H1 (cell line): Measurements from ENCODE around the gene CXCL6. TPM values are rescaled to one million over a fixed set of nuclear protein-coding genes. Genes with fewer than 3 reads are reported as not detected.

Experiments
- CTCF ChIA-PET: fragments of 300-600 bp; sonication (Branson Sonifier 250); formaldehyde crosslinking; loops from one replicate; lab custom pipeline; 2021; ENCODE audit not compliant: partially characterized antibody; lab: Charles Lee
- POLR2A ChIA-PET: fragments of 300-600 bp; sonication (Branson Sonifier 250); formaldehyde crosslinking; loops from one replicate; lab custom pipeline; 2021; ENCODE audit warnings: inconsistent platforms; ENCODE audit not compliant: partially characterized antibody; lab: Charles Lee
- DNase-seq, 2 experiments: peaks; one replicate each; pipeline versions ENCODE4 v3.0.0 to v3.0.0-alpha.2; 2010 to 2022; ENCODE audit warnings: low spot score in 2 of 2, low read depth in 1 of 2, mixed read lengths in 1 of 2
- FAIRE-seq: peaks from 2 replicates; lab custom pipeline; 2011; peaks lifted over from hg19 to GRCh38; lab: Jason Lieb, UNC
- H2AFZ ChIP-seq: 2 replicates; pipeline ENCODE4 v1.8.1; 2012; ENCODE audit warnings: low read length, inconsistent platforms
- H2AK5ac ChIP-seq: 2 replicates; pipeline ENCODE4 v1.6.1; 2013; ENCODE audit warnings: low read depth, low read length
- H2BK120ac ChIP-seq: replicated peaks from 2 replicates; pipeline ENCODE3; 2013; ENCODE audit warnings: low read depth, low read length, inconsistent platforms
- H2BK12ac ChIP-seq: 2 replicates; pipeline ENCODE4 v1.6.1; 2013; ENCODE audit warnings: low read depth, low read length
- H2BK15ac ChIP-seq: 2 replicates; pipeline ENCODE4 v1.6.1; 2013; ENCODE audit warnings: low read length
- H2BK20ac ChIP-seq: 2 replicates; pipeline ENCODE4 v1.6.1; 2013; ENCODE audit warnings: low read length
- H2BK5ac ChIP-seq: 2 replicates; pipeline ENCODE4 v1.6.1; 2013; ENCODE audit warnings: low read depth, low read length
- H3K14ac ChIP-seq: 2 replicates; pipeline ENCODE4 v1.6.1; 2013; ENCODE audit warnings: inconsistent platforms; ENCODE audit not compliant: insufficient read length
- H3K18ac ChIP-seq: 2 replicates; pipeline ENCODE4 v1.6.1; 2013; ENCODE audit warnings: low read length; ENCODE audit errors: extremely low read depth
- H3K23ac ChIP-seq: 2 replicates; pipeline ENCODE4 v1.6.1; 2013; ENCODE audit warnings: inconsistent platforms; ENCODE audit not compliant: insufficient read length
- H3K23me2 ChIP-seq: 2 replicates; pipeline ENCODE4 v1.6.1; 2013; ENCODE audit warnings: low read depth, low read length
- H3K27ac ChIP-seq: 2 replicates; pipeline ENCODE4 v1.6.1; 2011; ENCODE audit warnings: low read depth, low read length, inconsistent platforms
- H3K27me3 ChIP-seq, 4 experiments: replicated peaks in 1 of 4; 1 replicate in 1 of 4; 2 replicates in 3 of 4; pipeline versions ENCODE4 v1.6.1 to v1.8.1; 2011 to 2013; ENCODE audit warnings: low read length in 3 of 4, mild to moderate bottlenecking in 3 of 4, inconsistent platforms in 2 of 4, mixed read lengths in 2 of 4, moderate library complexity in 1 of 4; ENCODE audit not compliant: control insufficient read depth in 3 of 4, insufficient read depth in 3 of 4; ENCODE audit errors: extremely low read depth in 1 of 4
- H3K36me3 ChIP-seq, 4 experiments: 2 replicates each; pipeline versions ENCODE4 v1.6.1 to v1.8.1; 2011 to 2013; ENCODE audit warnings: mild to moderate bottlenecking in 4 of 4, low read length in 3 of 4, moderate library complexity in 2 of 4, control low read depth in 1 of 4, inconsistent platforms in 1 of 4; ENCODE audit not compliant: insufficient read depth in 4 of 4, control insufficient read depth in 2 of 4
- H3K4ac ChIP-seq: replicated peaks from 2 replicates; pipeline ENCODE3; 2013; ENCODE audit warnings: low read length, low read depth, mixed read lengths, inconsistent platforms; ENCODE audit not compliant: insufficient read length
- H3K4me1 ChIP-seq, 4 experiments: replicated peaks in 1 of 4; 1 replicate in 1 of 4; 2 replicates in 3 of 4; pipeline versions ENCODE4 v1.6.1 to v1.8.1; 2011 to 2013; ENCODE audit warnings: low read length in 3 of 4, inconsistent platforms in 2 of 4, mixed read lengths in 1 of 4; ENCODE audit not compliant: insufficient read depth in 4 of 4, control insufficient read depth in 3 of 4
- H3K4me2 ChIP-seq, 2 experiments: 2 replicates each; pipeline versions ENCODE4 v1.6.1 to v1.8.1; 2011 to 2013; ENCODE audit warnings: low read depth in 2 of 2, low read length in 2 of 2, control low read depth in 1 of 2, inconsistent platforms in 1 of 2, mild to moderate bottlenecking in 1 of 2; ENCODE audit not compliant: insufficient read depth in 1 of 2
- H3K4me3 ChIP-seq, 4 experiments: fragments of 200-600, 300-600 bp in 1 of 4; sonication (generic), shearing (Covaris generic), sonication (Bioruptor Twin) in 1 of 4; 2 replicates each; pipeline versions ENCODE4 v1.5.1 to v1.8.1; 2011 to 2016; ENCODE audit warnings: low read length in 4 of 4, low read depth in 3 of 4, control low read depth in 2 of 4, inconsistent platforms in 2 of 4, mild to moderate bottlenecking in 2 of 4, mixed read lengths in 1 of 4, moderate library complexity in 1 of 4; ENCODE audit not compliant: insufficient read depth in 2 of 4; ENCODE audit errors: extremely low read depth in 1 of 4
- H3K56ac ChIP-seq: replicated peaks from 2 replicates; pipeline ENCODE3; 2013; ENCODE audit warnings: low read depth, mild to moderate bottlenecking, mixed read lengths, low read length, inconsistent platforms; ENCODE audit not compliant: insufficient read length
- H3K79me1 ChIP-seq: 2 replicates; pipeline ENCODE4 v1.6.1; 2013; ENCODE audit warnings: low read depth, low read length, control low read depth
- H3K79me2 ChIP-seq, 2 experiments: 2 replicates each; pipeline versions ENCODE4 v1.6.1 to v1.8.1; 2012 to 2013; ENCODE audit warnings: low read length in 2 of 2, mild to moderate bottlenecking in 2 of 2, inconsistent platforms in 1 of 2; ENCODE audit not compliant: insufficient read depth in 2 of 2, control insufficient read depth in 1 of 2
- H3K9ac ChIP-seq, 4 experiments: replicated peaks in 1 of 4; 1 replicate in 1 of 4; 2 replicates in 3 of 4; pipeline versions ENCODE4 v1.6.1 to v1.8.1; 2011 to 2013; ENCODE audit warnings: low read depth in 3 of 4, low read length in 3 of 4, control low read depth in 2 of 4, mild to moderate bottlenecking in 2 of 4, moderate library complexity in 2 of 4, inconsistent platforms in 1 of 4; ENCODE audit errors: extremely low read depth in 1 of 4
- H3K9me3 ChIP-seq, 2 experiments: 2 replicates each; pipeline versions ENCODE4 v1.6.1 to v1.8.1; 2012 to 2013; ENCODE audit warnings: mild to moderate bottlenecking in 2 of 2, moderate library complexity in 2 of 2, control low read depth in 1 of 2, inconsistent platforms in 1 of 2, low read depth in 1 of 2, low read length in 1 of 2, mixed read lengths in 1 of 2; ENCODE audit not compliant: insufficient read depth in 2 of 2
- H4K20me1 ChIP-seq, 2 experiments: replicated peaks in 1 of 2; 2 replicates each; pipeline versions ENCODE3 to v1.8.1; 2011 to 2013; ENCODE audit warnings: inconsistent platforms in 2 of 2, low read length in 2 of 2, mild to moderate bottlenecking in 1 of 2; ENCODE audit not compliant: insufficient read depth in 2 of 2, control insufficient read depth in 1 of 2
- H4K5ac ChIP-seq: 2 replicates; pipeline ENCODE4 v1.6.1; 2013; ENCODE audit warnings: low read length, low read depth, mixed read lengths, inconsistent platforms; ENCODE audit not compliant: insufficient read length
- H4K8ac ChIP-seq: 2 replicates; pipeline ENCODE4 v1.8.0; 2013; ENCODE audit warnings: mild to moderate bottlenecking, moderate library complexity, low read length, inconsistent platforms; ENCODE audit not compliant: insufficient read depth; ENCODE audit errors: extremely low read depth
- H4K91ac ChIP-seq: replicated peaks from 2 replicates; pipeline ENCODE3; 2013; ENCODE audit warnings: low read length, mixed read lengths, inconsistent platforms; ENCODE audit not compliant: insufficient read length
- CBX5 ChIP-seq: fragments of 300-800, 300-1000 bp; sonication (generic); IDR thresholded peaks from 2 replicates; pipeline ENCODE4 v1.7.1; 2016; ENCODE audit warnings: antibody characterized with exemption, low read length, low read depth
- GTF2F1 ChIP-seq: IDR thresholded peaks from 2 replicates; pipeline ENCODE4 v1.6.1; 2012; ENCODE audit warnings: low read depth, low read length, improper control_type of control experiment, borderline replicate concordance
- MAX ChIP-seq: IDR thresholded peaks from 2 replicates; pipeline ENCODE4 v1.6.1; 2012; ENCODE audit warnings: inconsistent platforms
- NRF1 ChIP-seq: IDR thresholded peaks from 2 replicates; pipeline ENCODE4 v1.6.1; 2011; ENCODE audit warnings: mild to moderate bottlenecking, low read depth, low read length, improper control_type of control experiment
- RAD21 ChIP-seq, 2 experiments: IDR thresholded peaks in 1 of 2; conservative IDR thresholded peaks in 1 of 2; 2 replicates each; pipeline ENCODE4 v1.6.1; 2011; ENCODE audit warnings: low read depth in 2 of 2, low read length in 2 of 2, improper control_type of control experiment in 1 of 2, inconsistent platforms in 1 of 2, mild to moderate bottlenecking in 1 of 2, moderate library complexity in 1 of 2
- RXRA ChIP-seq: IDR thresholded peaks from 2 replicates; pipeline ENCODE4 v1.6.1; 2011; ENCODE audit warnings: low read depth, mild to moderate bottlenecking, low read length, moderate library complexity; ENCODE audit not compliant: insufficient read depth
- SAP30 ChIP-seq: fragments of 300-600 bp; sonication (generic); IDR thresholded peaks from 2 replicates; pipeline ENCODE4 v1.7.1; 2012; ENCODE audit warnings: low read length, moderate library complexity, mild to moderate bottlenecking, inconsistent platforms; ENCODE audit not compliant: insufficient read depth, insufficient replicate concordance
- SP4 ChIP-seq: IDR thresholded peaks from 2 replicates; pipeline ENCODE4 v1.6.1; 2012; ENCODE audit warnings: low read length, inconsistent platforms
- polyA plus RNA-seq, 7 experiments: library from polyadenylated mRNA; depleted of rRNA in 3 of 7; stranded (reverse) in 5 of 7; unstranded in 2 of 7; fragments of >200 nt in 5 of 7; fragments of 200-250 nt in 2 of 7; gene quantifications; 1 replicate in 5 of 7; 2 replicates in 1 of 7; 4 replicates in 1 of 7; pipeline versions ENCODE4 v1.2.1 to v1.2.3, GENCODE V29; 2011 to 2013; ENCODE audit warnings: missing spikeins in 2 of 7, mixed read lengths in 2 of 7
- total RNA-seq: library from RNA; stranded (reverse); fragmentation: NEBNext Ultra II Directional; extraction: Animal tissue kit (Norgen Biotek cat#: 25700); gene quantifications from 2 replicates; pipeline ENCODE4 v1.2.1, GENCODE V29; 2021

CXCL6 gene
- total and polyA plus RNA-seq, 2 of the 8 experiments (the other 6 are each of a cell fraction or from before 2014, with no cell fraction given): 6.3 to 8.0 TPM

GRCh38 chr4:73842696-73843095, 6.2 kb downstream of the CXCL6 start:
- TF ChIP-seq SP4 (no peak), SAP30 (no peak), NRF1 (no peak), MAX (no peak), CBX5 (no peak), RXRA (no peak), RAD21 (IDR thresholded peaks at IDR 0.05 in 1 of 2, conservative IDR thresholded peaks at IDR 0.05 in 1 of 2; ENCODE audit: low read depth in 2 of 2, low read length in 2 of 2) (no peak), GTF2F1 (no peak)
- H3K27me3 ChIP-seq: no peaks in the 10 kb centered on the region
- H2AK5ac ChIP-seq: no peak overlapping the region
- no peak overlapping the region for H3K4ac ChIP-seq
- H4K5ac ChIP-seq: no peak overlapping the region
- no peaks in the 10 kb centered on the region for H3K4me1 ChIP-seq
- CTCF ChIA-PET: interaction anchor here (1.1 to 1.8 kb wide), 6 partner anchors 10 to 293 kb away, joined by 3 to 6 read pairs (median 3); partner anchors contain the start of genes CXCL1 and PF4V1
- POLR2A ChIA-PET: no interaction called here
- DNase-seq: no peak
- H3K14ac ChIP-seq: no peak overlapping the region
- H4K91ac ChIP-seq: no peak overlapping the region
- no peak overlapping the region for H2BK12ac ChIP-seq
- H4K8ac ChIP-seq: no peak overlapping the region
- no peak overlapping the region for H2BK20ac ChIP-seq
- no peaks in the 10 kb centered on the region for H3K79me1 ChIP-seq
- H3K4me2 ChIP-seq: no peak overlapping the region
- no peaks in the 10 kb centered on the region for H3K36me3 ChIP-seq
- no peak overlapping the region for H3K4me3 ChIP-seq
- H3K27ac ChIP-seq: no peak overlapping the region
- no peak overlapping the region for H2AFZ ChIP-seq
- no peak overlapping the region for H2BK120ac ChIP-seq
- FAIRE-seq: no peak
- H2BK15ac ChIP-seq: no peak overlapping the region
- no peaks in the 10 kb centered on the region for H3K9me3 ChIP-seq
- H3K18ac ChIP-seq: no peak overlapping the region
- no peak overlapping the region for H3K56ac ChIP-seq
- H2BK5ac ChIP-seq: no peak overlapping the region
- H3K79me2 ChIP-seq: no peaks in the 10 kb centered on the region
- H3K9ac ChIP-seq: no peak overlapping the region
- H3K23me2 ChIP-seq: no peaks in the 10 kb centered on the region
- no peak overlapping the region for H3K23ac ChIP-seq
- H4K20me1 ChIP-seq: no peaks in the 10 kb centered on the region
